T-helper 17 cell (primary cell): ENCODE measurements around the gene NUDT12. TPM values are rescaled to one million over a fixed set of nuclear protein-coding genes. Genes with fewer than 3 reads are reported as not detected.
A peak's percentile ranks its signal among the peaks of the same experiment; 100 is the strongest.

ENCODE experiments used
- ATAC-seq: fragments of 150-1000 bp; cut with Tn5 transposase; 2 replicates; pipeline ENCODE4 v1.10.0; 2021; ENCODE audit warnings: mild to moderate bottlenecking, moderate library complexity
- DNase-seq, 3 donors: peaks; one replicate each; pipeline versions ENCODE4 v3.0.0 to v3.0.0-alpha.2; 2020 to 2021
- H3K9me3 ChIP-seq: one replicate; pipeline ENCODE4 v1.7.0; 2013; ENCODE audit warnings: low read length, mild to moderate bottlenecking; ENCODE audit not compliant: control insufficient read depth, poor library complexity, severe bottlenecking
- H3K27ac Mint-ChIP-seq: one replicate; pipeline ENCODE4 v1.8.0; 2022; ENCODE audit warnings: mild to moderate bottlenecking, moderate library complexity, mixed read lengths
- H3K27me3 Mint-ChIP-seq: one replicate; pipeline ENCODE4 v1.8.0; 2022; ENCODE audit warnings: mixed read lengths
- H3K36me3 Mint-ChIP-seq: one replicate; pipeline ENCODE4 v1.8.0; 2022; ENCODE audit warnings: low read depth, mixed read lengths
- H3K4me1 Mint-ChIP-seq: one replicate; pipeline ENCODE4 v1.8.0; 2022; ENCODE audit warnings: mild to moderate bottlenecking, mixed read lengths
- H3K4me3 Mint-ChIP-seq: one replicate; pipeline ENCODE4 v1.8.0; 2022; ENCODE audit warnings: mild to moderate bottlenecking, moderate library complexity, mixed read lengths
- total RNA-seq, 4 donors: library from RNA in 2 of 4; stranded (reverse) in 2 of 4; gene quantifications; one replicate each; pipeline ENCODE4 v1.2.3 and lab custom pipeline; 2022 to 2026

The NUDT12 gene
- total RNA-seq, 2 donors from 2014 or later, result 0.18 to 0.57 TPM

- H3K4me1 Mint-ChIP-seq, result no peaks in the 10 kb centered on the region
Measured at GRCh38 chr5:103571730-103572129, 9.1 kb upstream of the NUDT12 start.

GRCh38 chr5:103569313-103570060 is 6.9 kb upstream of the NUDT12 start:
- H3K9me3 ChIP-seq, result no peaks in the 10 kb centered on the region
- Mint-ChIP-seq H3K4me3 (no peak overlapping the region), H3K4me1 (no peaks in the 10 kb centered on the region), H3K27ac (no peak overlapping the region), H3K36me3 (no peaks in the 10 kb centered on the region), H3K27me3 (peaks cover 14% of the 10 kb centered on the region)
- ATAC-seq, result no peak
- DNase-seq, result no peak

More at GRCh38 chr5:103571730-103572129, 9.1 kb upstream of the NUDT12 start:
- Mint-ChIP-seq H3K4me3 (no peak overlapping the region), H3K27ac (no peak overlapping the region), H3K27me3 (peaks cover 14% of the 10 kb centered on the region), H3K36me3 (no peaks in the 10 kb centered on the region)
- no peaks in the 10 kb centered on the region for H3K9me3 ChIP-seq
- no peak for DNase-seq
- no peak for ATAC-seq

GRCh38 chr5:103565719-103566118 is 3.1 kb upstream of the NUDT12 start:
- H3K4me3 Mint-ChIP-seq, result no peak overlapping the region
- H3K36me3 Mint-ChIP-seq, result no peaks in the 10 kb centered on the region
- H3K27me3 Mint-ChIP-seq, result no peaks in the 10 kb centered on the region
- peaks cover 4% of the 10 kb centered on the region for H3K4me1 Mint-ChIP-seq
- ATAC-seq (no peak), DNase-seq (no peak)
- H3K9me3 ChIP-seq, result no peaks in the 10 kb centered on the region
- H3K27ac Mint-ChIP-seq, result no peak overlapping the region

- ATAC-seq (peak; percentile 23), DNase-seq (no peak)
- Mint-ChIP-seq H3K27me3 (no peaks in the 10 kb centered on the region), H3K4me1 (peaks cover 4% of the 10 kb centered on the region), H3K27ac (no peak overlapping the region), H3K4me3 (peak overlapping the region; percentile 91), H3K36me3 (no peaks in the 10 kb centered on the region)
- H3K9me3 ChIP-seq, result no peaks in the 10 kb centered on the region
Measured at GRCh38 chr5:103561685-103562452, 720 bp downstream of the NUDT12 start.

- Mint-ChIP-seq H3K4me3 (no peak overlapping the region), H3K27ac (no peak overlapping the region), H3K36me3 (no peaks in the 10 kb centered on the region), H3K27me3 (no peaks in the 10 kb centered on the region), H3K4me1 (peaks cover 4% of the 10 kb centered on the region)
- DNase-seq (no peak), ATAC-seq (no peak)
- H3K9me3 ChIP-seq, result no peaks in the 10 kb centered on the region
Measured at GRCh38 chr5:103560826-103561225, 1.8 kb downstream of the NUDT12 start.

GRCh38 chr5:103546858-103547257 is 15.7 kb downstream of the NUDT12 start:
- no peak for ATAC-seq
- no peaks in the 10 kb centered on the region for H3K9me3 ChIP-seq
- H3K27ac Mint-ChIP-seq, result no peak overlapping the region
- DNase-seq, result no peak
- H3K36me3 Mint-ChIP-seq, result no peaks in the 10 kb centered on the region
- H3K27me3 Mint-ChIP-seq, result no peaks in the 10 kb centered on the region
- H3K4me1 Mint-ChIP-seq, result no peaks in the 10 kb centered on the region
- H3K4me3 Mint-ChIP-seq, result no peak overlapping the region

- H3K27me3 Mint-ChIP-seq, result peaks cover 6% of the 10 kb centered on the region
- ATAC-seq, result no peak
- no peak overlapping the region for H3K27ac Mint-ChIP-seq
- no peak for DNase-seq
- H3K36me3 Mint-ChIP-seq, result no peaks in the 10 kb centered on the region
- H3K9me3 ChIP-seq, result no peaks in the 10 kb centered on the region
- no peak overlapping the region for H3K4me3 Mint-ChIP-seq
- H3K4me1 Mint-ChIP-seq, result no peaks in the 10 kb centered on the region
Measured at GRCh38 chr5:103542441-103542840, 20.1 kb downstream of the NUDT12 start.

GRCh38 chr5:103541569-103541968 is 21.0 kb downstream of the NUDT12 start:
- Mint-ChIP-seq H3K4me1 (no peaks in the 10 kb centered on the region), H3K36me3 (no peaks in the 10 kb centered on the region), H3K4me3 (no peak overlapping the region), H3K27ac (no peak overlapping the region), H3K27me3 (peaks cover 6% of the 10 kb centered on the region)
- no peaks in the 10 kb centered on the region for H3K9me3 ChIP-seq
- DNase-seq (no peak), ATAC-seq (no peak)

GRCh38 chr5:103541114-103541513 is 21.5 kb downstream of the NUDT12 start:
- no peak overlapping the region for H3K27ac Mint-ChIP-seq
- no peaks in the 10 kb centered on the region for H3K4me1 Mint-ChIP-seq
- no peaks in the 10 kb centered on the region for H3K36me3 Mint-ChIP-seq
- no peaks in the 10 kb centered on the region for H3K9me3 ChIP-seq
- H3K27me3 Mint-ChIP-seq, result peaks cover 6% of the 10 kb centered on the region
- ATAC-seq (no peak), DNase-seq (no peak)
- no peak overlapping the region for H3K4me3 Mint-ChIP-seq

- no peak for ATAC-seq
- H3K4me3 Mint-ChIP-seq, result no peak overlapping the region
- H3K36me3 Mint-ChIP-seq, result no peaks in the 10 kb centered on the region
Measured at GRCh38 chr5:103539376-103540330, 22.9 kb downstream of the NUDT12 start.

GRCh38 chr5:103532086-103532734 is 30.4 kb downstream of the NUDT12 start:
- no peak overlapping the region for H3K4me3 Mint-ChIP-seq
- DNase-seq (no peak), ATAC-seq (no peak)
- no peaks in the 10 kb centered on the region for H3K36me3 Mint-ChIP-seq
- no peaks in the 10 kb centered on the region for H3K9me3 ChIP-seq
- H3K27me3 Mint-ChIP-seq, result peaks cover 15% of the 10 kb centered on the region
- H3K27ac Mint-ChIP-seq, result no peak overlapping the region
- H3K4me1 Mint-ChIP-seq, result no peaks in the 10 kb centered on the region

More at GRCh38 chr5:103539376-103540330, 22.9 kb downstream of the NUDT12 start:
- peaks cover 6% of the 10 kb centered on the region for H3K27me3 Mint-ChIP-seq
- DNase-seq, result no peak
- H3K9me3 ChIP-seq, result no peaks in the 10 kb centered on the region
- no peaks in the 10 kb centered on the region for H3K4me1 Mint-ChIP-seq
- H3K27ac Mint-ChIP-seq, result no peak overlapping the region

- no peaks in the 10 kb centered on the region for H3K9me3 ChIP-seq
- no peak for ATAC-seq
- Mint-ChIP-seq H3K27me3 (peaks cover 24% of the 10 kb centered on the region), H3K4me1 (peaks cover 5% of the 10 kb centered on the region), H3K27ac (no peak overlapping the region), H3K36me3 (no peaks in the 10 kb centered on the region), H3K4me3 (no peak overlapping the region)
- no peak for DNase-seq
Measured at GRCh38 chr5:103526164-103526915, 36.2 kb downstream of the NUDT12 start.
